HAP-1 (cell line): ENCODE data around the gene SNF8.
"Not testable (repeated sequence)": the region's sequence is repeated elsewhere in the genome, so short reads cannot be mapped to it uniquely, and the experiment has no call there.

Source experiments
- DNase-seq, 2 experiments: peaks; one replicate each; pipeline ENCODE4 v3.0.0-alpha.2; 2016 to 2020; ENCODE audit warnings: low spot score in 2 of 2
- H3K27me3 ChIP-seq: fragments of 250-450 bp; sonication (Bioruptor Pico); 2 replicates; pipeline ENCODE4 v1.5.1; 2020; ENCODE audit warnings: low read depth, mild to moderate bottlenecking, moderate library complexity
- H3K36me3 ChIP-seq: fragments of 250-450 bp; sonication (Bioruptor Pico); replicated peaks from 2 replicates; pipeline ENCODE4 v1.5.1; 2020; ENCODE audit warnings: mild to moderate bottlenecking
- H3K4me1 ChIP-seq: fragments of 250-450 bp; sonication (Bioruptor Pico); 2 replicates; pipeline ENCODE4 v1.5.1; 2020; ENCODE audit warnings: mild to moderate bottlenecking
- H3K4me3 ChIP-seq: fragments of 250-450 bp; sonication (Bioruptor Pico); 2 replicates; pipeline ENCODE4 v1.5.1; 2020; ENCODE audit warnings: mild to moderate bottlenecking, moderate library complexity
- H3K9me3 ChIP-seq: fragments of 250-450 bp; sonication (Bioruptor Pico); 2 replicates; pipeline ENCODE4 v1.5.1; 2020; ENCODE audit warnings: mild to moderate bottlenecking, moderate library complexity
- in situ Hi-C: fragments of 300-500 bp; cut with MboI; formaldehyde crosslinking; loops from 3 replicates; pipeline ENCODE4 v1.14.3; 2020; ENCODE audit warnings: low sequenced_read_pairs, inconsistent platforms, mixed read lengths

SNF8 gene

GRCh38 chr17:48961516-48962233, 17.0 kb upstream of the SNF8 start:
- no peak overlapping the region for H3K4me3 ChIP-seq
- no peaks in the 10 kb centered on the region for H3K9me3 ChIP-seq
- peaks cover 7% of the 10 kb centered on the region for H3K27me3 ChIP-seq
- in situ Hi-C loops: no loop called here
- DNase-seq: no peak
- no peaks in the 10 kb centered on the region; the same call in 1 of the 2 replicates for H3K4me1 ChIP-seq
- no peaks in the 10 kb centered on the region for H3K36me3 ChIP-seq

DNA sequence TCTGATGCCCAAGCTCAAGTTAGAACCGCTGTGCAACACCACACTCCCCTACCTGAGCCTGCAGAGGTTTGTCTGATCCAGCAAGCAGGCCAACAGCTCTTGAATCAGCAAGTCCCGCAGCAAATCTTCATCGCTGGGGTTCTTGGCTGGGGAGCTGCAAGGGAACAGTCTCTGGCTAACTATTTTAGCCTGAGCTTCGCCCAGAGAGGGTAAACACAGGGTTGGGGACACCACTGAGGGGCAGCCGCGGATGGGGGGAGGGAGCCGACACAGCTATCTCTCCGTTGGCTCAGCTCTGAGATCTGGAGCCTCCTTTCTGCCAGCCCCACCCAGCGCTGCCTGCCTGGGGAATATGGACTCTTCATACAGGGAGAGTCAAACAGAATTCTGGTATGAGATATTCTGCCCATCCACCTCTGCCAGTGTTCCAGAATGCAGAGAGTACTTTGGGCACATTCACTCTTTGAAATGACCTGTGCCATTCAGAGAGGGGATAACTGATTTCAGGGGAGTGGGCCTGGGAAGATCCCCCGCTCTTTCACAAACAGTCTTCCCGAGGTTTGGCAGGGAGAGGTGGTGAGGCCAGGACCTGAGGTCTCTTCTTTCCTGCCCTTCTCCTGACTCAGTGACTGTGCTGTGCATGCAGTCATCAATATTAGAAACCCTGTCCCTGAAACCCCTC, 16.3 kb upstream of the SNF8 start:
- H3K27me3 ChIP-seq: peaks cover 7% of the 10 kb centered on the region
- H3K9me3 ChIP-seq: no peaks in the 10 kb centered on the region
- DNase-seq: no peak
- H3K4me3 ChIP-seq: no peak overlapping the region
- in situ Hi-C loops: no loop called here
- no peaks in the 10 kb centered on the region; the same call in 1 of the 2 replicates for H3K4me1 ChIP-seq
- no peaks in the 10 kb centered on the region for H3K36me3 ChIP-seq

- H3K4me3 ChIP-seq: no peak overlapping the region
- in situ Hi-C loops: no loop called here
- H3K27me3 ChIP-seq: peaks cover 3% of the 10 kb centered on the region; the same call in 1 of the 2 replicates
- no peaks in the 10 kb centered on the region; the same call in 1 of the 2 replicates for H3K4me1 ChIP-seq
- peak; percentile 41 to 75 for DNase-seq
- no peaks in the 10 kb centered on the region for H3K9me3 ChIP-seq
- H3K36me3 ChIP-seq: no peaks in the 10 kb centered on the region
Measured at GRCh38 chr17:48954300-48954755, 9.7 kb upstream of the SNF8 start.

- H3K4me1 ChIP-seq: no peaks in the 10 kb centered on the region; the same call in 1 of the 2 replicates
- no peaks in the 10 kb centered on the region for H3K36me3 ChIP-seq
- in situ Hi-C loops: no loop called here
- H3K9me3 ChIP-seq: no peaks in the 10 kb centered on the region
- no peak overlapping the region for H3K4me3 ChIP-seq
- no peak for DNase-seq
- no peaks in the 10 kb centered on the region for H3K27me3 ChIP-seq
Measured at GRCh38 chr17:48952904-48953303, 8.3 kb upstream of the SNF8 start.

DNA sequence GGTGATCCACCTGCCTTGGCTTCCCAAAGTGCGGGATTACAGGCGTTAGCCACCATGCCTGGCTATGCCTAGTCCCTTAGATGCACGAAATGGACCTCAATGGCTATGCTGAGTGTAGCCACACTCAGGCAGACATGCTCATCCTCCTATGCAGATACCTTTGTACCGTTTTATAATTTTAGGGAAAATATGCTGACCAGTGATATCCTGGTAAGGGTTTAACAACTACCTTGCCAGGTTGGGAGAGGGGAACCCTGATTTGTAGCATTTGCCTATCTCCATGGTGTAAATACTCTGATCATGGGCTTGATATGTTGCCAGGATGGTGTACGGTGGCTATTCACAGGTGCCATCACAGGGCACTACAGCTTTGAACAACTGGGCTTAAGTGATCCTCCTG, 6.9 kb upstream of the SNF8 start:
- no peaks in the 10 kb centered on the region for H3K9me3 ChIP-seq
- in situ Hi-C loops: no loop called here
- H3K27me3 ChIP-seq: no peaks in the 10 kb centered on the region
- DNase-seq: no peak
- H3K4me3 ChIP-seq: no peak overlapping the region
- H3K36me3 ChIP-seq: no peaks in the 10 kb centered on the region
- H3K4me1 ChIP-seq: no peaks in the 10 kb centered on the region; the same call in 1 of the 2 replicates

DNA sequence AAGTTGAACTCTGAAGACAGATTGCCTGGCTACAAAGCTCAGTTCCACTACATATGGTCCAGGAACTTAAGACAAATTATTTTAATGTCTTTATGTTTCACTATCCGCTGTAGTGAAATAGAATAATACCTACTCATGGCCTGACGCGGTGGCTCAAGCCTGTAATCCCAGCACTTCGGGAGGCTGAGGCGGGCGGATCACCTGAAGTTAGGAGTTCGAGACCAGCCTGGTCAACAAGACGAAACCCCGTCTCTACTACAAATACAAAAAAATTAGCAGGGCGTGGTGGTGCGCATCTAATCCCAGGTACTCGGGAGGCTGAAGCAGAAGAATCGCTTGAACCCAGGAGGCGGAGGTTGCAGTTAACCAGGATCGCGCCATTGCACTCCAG, 614 bp upstream of the SNF8 start:
- DNase-seq, H3K9me3 ChIP-seq, H3K4me1 ChIP-seq, H3K27me3 ChIP-seq, in situ Hi-C loops: not testable (repeated sequence)
- peaks cover 11% of the 10 kb centered on the region for H3K36me3 ChIP-seq
- peak overlapping the region; percentile 85 for H3K4me3 ChIP-seq

- Histone ChIP-seq H3K4me1 (no peaks in the 10 kb centered on the region), H3K36me3 (peaks cover 98% of the 10 kb centered on the region), H3K4me3 (no peak overlapping the region), H3K9me3 (no peaks in the 10 kb centered on the region), H3K27me3 (no peaks in the 10 kb centered on the region)
- DNase-seq: no peak
- in situ Hi-C loops: no loop called here
Measured at GRCh38 chr17:48933035-48933434, 11.6 kb downstream of the SNF8 start.

DNA sequence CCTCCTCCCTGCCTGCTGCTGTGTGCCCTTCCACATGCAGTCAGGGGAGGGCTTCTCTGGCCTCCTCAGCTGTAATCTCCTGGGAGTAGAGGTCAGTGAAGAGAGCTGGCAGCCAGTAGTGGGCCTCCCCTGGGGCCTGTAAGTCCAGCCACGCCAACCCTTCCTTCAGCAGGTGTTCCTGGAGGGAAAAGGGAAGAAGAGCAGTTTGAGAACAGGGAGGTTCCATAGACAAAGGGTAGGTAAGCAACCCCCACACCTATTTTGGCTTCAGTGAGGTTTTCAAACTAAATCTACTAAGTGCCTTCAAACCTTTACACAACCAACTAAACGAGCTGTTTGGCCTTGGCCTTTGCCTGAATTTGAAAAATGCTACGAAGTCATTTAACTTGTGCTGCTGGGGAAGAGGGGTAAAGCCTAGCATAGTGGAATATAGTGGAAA, 14.2 kb downstream of the SNF8 start:
- no peaks in the 10 kb centered on the region for H3K4me1 ChIP-seq
- no peak overlapping the region for H3K4me3 ChIP-seq
- no peak for DNase-seq
- H3K27me3 ChIP-seq: no peaks in the 10 kb centered on the region
- H3K36me3 ChIP-seq: peaks cover 94% of the 10 kb centered on the region
- in situ Hi-C loops: no loop called here
- no peaks in the 10 kb centered on the region for H3K9me3 ChIP-seq

GRCh38 chr17:48929812-48930165, 14.9 kb downstream of the SNF8 start:
- H3K4me3 ChIP-seq: no peak overlapping the region
- H3K36me3 ChIP-seq: peaks cover 90% of the 10 kb centered on the region
- in situ Hi-C loops: loop anchor here (10.0 kb wide), 1 partner anchor 105 kb away; no protein-coding TSS in a partner anchor
- H3K4me1 ChIP-seq: no peaks in the 10 kb centered on the region
- no peaks in the 10 kb centered on the region for H3K27me3 ChIP-seq
- no peak for DNase-seq
- no peaks in the 10 kb centered on the region for H3K9me3 ChIP-seq

DNA sequence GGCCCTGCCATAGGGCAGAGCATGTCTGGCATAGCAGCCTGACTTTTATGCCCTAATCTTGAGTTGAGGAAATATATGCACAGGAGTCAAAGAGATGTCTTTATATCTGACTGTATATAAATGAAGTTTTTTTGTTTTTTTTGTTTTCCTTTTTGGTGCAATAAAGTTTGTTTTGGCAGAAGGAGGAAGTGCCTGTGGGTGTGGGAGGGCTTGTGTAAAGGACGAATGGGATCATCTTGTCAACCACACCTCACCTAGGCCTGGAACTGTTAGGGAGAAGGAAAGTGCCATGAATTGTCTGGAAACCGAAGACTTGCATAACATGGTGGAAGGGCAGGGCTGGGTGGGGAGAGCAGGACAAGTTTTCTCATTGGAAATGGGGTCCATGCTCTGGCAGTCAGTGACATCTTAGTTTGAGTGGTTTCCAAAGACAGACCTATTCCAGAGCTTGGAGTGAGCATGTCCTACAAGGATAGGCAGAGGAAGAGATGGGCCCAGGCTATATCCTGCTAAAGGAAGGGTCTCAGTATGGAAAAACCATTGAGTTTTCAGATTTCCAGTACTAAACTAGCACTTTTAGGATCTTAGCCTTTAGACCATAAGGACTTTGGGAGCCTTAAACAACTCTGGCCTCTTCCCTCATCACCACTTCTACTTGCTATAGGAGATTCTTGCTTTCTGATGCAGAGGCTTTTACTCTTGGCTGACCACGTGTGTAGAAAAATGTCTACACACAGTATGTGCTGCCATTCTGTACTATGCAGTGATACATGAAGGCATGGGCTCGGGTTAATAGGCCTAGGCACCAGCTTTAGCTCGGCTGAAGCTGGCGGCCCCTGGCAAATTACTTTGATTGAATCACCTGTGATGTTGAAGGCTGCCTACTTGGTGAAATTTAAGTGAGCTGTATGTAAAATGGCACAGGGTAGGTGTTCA, 15.5 kb downstream of the SNF8 start:
- H3K4me1 ChIP-seq: no peaks in the 10 kb centered on the region
- no peaks in the 10 kb centered on the region for H3K27me3 ChIP-seq
- H3K4me3 ChIP-seq: no peak overlapping the region
- H3K9me3 ChIP-seq: no peaks in the 10 kb centered on the region
- peaks cover 91% of the 10 kb centered on the region for H3K36me3 ChIP-seq
- in situ Hi-C loops: loop anchor here (10.0 kb wide), 1 partner anchor 106 kb away; no protein-coding TSS in a partner anchor
- DNase-seq: no peak

- no peak for DNase-seq
- Histone ChIP-seq H3K4me3 (no peak overlapping the region), H3K36me3 (peaks cover 90% of the 10 kb centered on the region), H3K4me1 (no peaks in the 10 kb centered on the region), H3K27me3 (no peaks in the 10 kb centered on the region), H3K9me3 (no peaks in the 10 kb centered on the region)
- in situ Hi-C loops: loop anchor here (10.0 kb wide), 1 partner anchor 107 kb away; no protein-coding TSS in a partner anchor
Measured at GRCh38 chr17:48927978-48928745, 16.5 kb downstream of the SNF8 start.

GRCh38 chr17:48925991-48926342, 18.7 kb downstream of the SNF8 start:
- Histone ChIP-seq H3K36me3 (peaks cover 90% of the 10 kb centered on the region), H3K27me3 (no peaks in the 10 kb centered on the region), H3K4me1 (no peaks in the 10 kb centered on the region), H3K9me3 (no peaks in the 10 kb centered on the region), H3K4me3 (no peak overlapping the region)
- no peak for DNase-seq
- in situ Hi-C loops: loop anchor here (10.0 kb wide), 1 partner anchor 109 kb away; no protein-coding TSS in a partner anchor
